ENCODE data around the gene SGTA. TPM values are rescaled to one million over a fixed set of nuclear protein-coding genes. Genes with fewer than 3 reads are reported as not detected.

Gene SGTA
- total and polyA plus RNA-seq, 2 of the 13 experiments (the other 11 are each of a cell fraction or from before 2014, with no cell fraction given) = 43.9 to 47.4 TPM

DNA sequence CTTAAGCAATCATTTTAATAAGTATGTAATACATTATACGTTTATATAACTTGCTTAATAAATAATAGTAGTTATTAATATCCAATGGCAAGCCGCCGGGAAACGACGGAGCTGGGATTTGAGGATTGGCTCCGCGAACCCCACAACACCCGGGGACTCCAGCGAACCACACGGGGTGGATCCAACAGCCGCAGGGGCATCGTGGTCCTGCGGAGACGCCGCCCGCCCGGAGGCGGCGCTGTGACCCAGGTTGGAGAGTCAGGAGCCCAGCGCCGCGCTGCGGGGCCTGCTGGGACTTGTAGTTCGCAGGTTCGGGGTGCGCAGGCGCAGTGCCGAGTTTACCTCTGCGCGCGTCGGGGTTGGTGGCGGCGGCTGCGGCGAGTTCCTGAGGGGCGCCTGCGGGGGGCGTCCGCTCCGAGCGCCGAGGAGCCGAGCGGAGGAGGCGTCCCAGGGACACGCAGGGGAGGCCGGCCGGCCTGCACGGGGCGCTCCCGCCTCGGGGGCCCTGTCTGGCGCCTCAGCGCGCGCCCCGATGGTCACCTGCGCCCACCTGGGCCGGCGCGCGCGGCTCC is 36.6 kb upstream of the SGTA start, which contains the start of gene ZNF554 (continued):
- no peak for TF ChIP-seq ZIK1 (CRISPR knock-in tag; IDR thresholded peaks at IDR 0.05; ENCODE audit: borderline replicate concordance, low read depth)
- TF ChIP-seq SMAD3 (CRISPR knock-in tag; IDR thresholded peaks at IDR 0.05) = peak; percentile 94
- TF ChIP-seq ZNF747 (CRISPR knock-in tag; IDR thresholded peaks at IDR 0.05; ENCODE audit: borderline replicate concordance) = peak; percentile 54; the same call in 1 of the 2 replicates
- TF ChIP-seq, protein P1, sequence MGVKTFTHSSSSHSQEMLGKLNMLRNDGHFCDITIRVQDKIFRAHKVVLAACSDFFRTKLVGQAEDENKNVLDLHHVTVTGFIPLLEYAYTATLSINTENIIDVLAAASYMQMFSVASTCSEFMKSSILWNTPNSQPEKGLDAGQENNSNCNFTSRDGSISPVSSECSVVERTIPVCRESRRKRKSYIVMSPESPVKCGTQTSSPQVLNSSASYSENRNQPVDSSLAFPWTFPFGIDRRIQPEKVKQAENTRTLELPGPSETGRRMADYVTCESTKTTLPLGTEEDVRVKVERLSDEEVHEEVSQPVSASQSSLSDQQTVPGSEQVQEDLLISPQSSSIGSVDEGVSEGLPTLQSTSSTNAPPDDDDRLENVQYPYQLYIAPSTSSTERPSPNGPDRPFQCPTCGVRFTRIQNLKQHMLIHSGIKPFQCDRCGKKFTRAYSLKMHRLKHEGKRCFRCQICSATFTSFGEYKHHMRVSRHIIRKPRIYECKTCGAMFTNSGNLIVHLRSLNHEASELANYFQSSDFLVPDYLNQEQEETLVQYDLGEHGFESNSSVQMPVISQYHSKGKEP (CRISPR knock-in tag; IDR thresholded peaks at IDR 0.05) = no peak
- TF ChIP-seq ISX (CRISPR knock-in tag; conservative IDR thresholded peaks at IDR 0.05) = no peak
- TF ChIP-seq ZFP37 (CRISPR knock-in tag; IDR thresholded peaks at IDR 0.05; ENCODE audit: borderline replicate concordance) = no peak
- TF ChIP-seq ZNF749 (CRISPR knock-in tag; IDR thresholded peaks at IDR 0.05; ENCODE audit: borderline replicate concordance) = no peak; the same call in 1 of the 2 replicates
- TF ChIP-seq RARA (CRISPR knock-in tag; IDR thresholded peaks at IDR 0.05) = no peak; the same call in 1 of the 2 replicates
- TF ChIP-seq, protein P2, sequence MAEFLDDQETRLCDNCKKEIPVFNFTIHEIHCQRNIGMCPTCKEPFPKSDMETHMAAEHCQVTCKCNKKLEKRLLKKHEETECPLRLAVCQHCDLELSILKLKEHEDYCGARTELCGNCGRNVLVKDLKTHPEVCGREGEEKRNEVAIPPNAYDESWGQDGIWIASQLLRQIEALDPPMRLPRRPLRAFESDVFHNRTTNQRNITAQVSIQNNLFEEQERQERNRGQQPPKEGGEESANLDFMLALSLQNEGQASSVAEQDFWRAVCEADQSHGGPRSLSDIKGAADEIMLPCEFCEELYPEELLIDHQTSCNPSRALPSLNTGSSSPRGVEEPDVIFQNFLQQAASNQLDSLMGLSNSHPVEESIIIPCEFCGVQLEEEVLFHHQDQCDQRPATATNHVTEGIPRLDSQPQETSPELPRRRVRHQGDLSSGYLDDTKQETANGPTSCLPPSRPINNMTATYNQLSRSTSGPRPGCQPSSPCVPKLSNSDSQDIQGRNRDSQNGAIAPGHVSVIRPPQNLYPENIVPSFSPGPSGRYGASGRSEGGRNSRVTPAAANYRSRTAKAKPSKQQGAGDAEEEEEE (CRISPR knock-in tag; IDR thresholded peaks at IDR 0.05; ENCODE audit: borderline replicate concordance) = no peak
- peak; percentile 81 for TF ChIP-seq HDAC1 (CRISPR knock-in tag; IDR thresholded peaks at IDR 0.05)
- TF ChIP-seq ZNF746 (CRISPR knock-in tag; IDR thresholded peaks at IDR 0.05) = 0 out of 2 replicates have a peak, but pooled peaks have one; percentile 59
- TF ChIP-seq FOSL1 (CRISPR knock-in tag; IDR thresholded peaks at IDR 0.05; ENCODE audit: borderline replicate concordance) = no peak
- no peak for TF ChIP-seq ZNF10 (CRISPR knock-in tag; IDR thresholded peaks at IDR 0.05; ENCODE audit: borderline replicate concordance, low read depth)
- no peak for TF ChIP-seq ATF1 (CRISPR knock-in tag; IDR thresholded peaks at IDR 0.05)
- TF ChIP-seq SOX13 (IDR thresholded peaks at IDR 0.05) = no peak
- peak in 1 of 2 experiments; percentile 48; a peak in 1 of 4 replicates for TF ChIP-seq SOX13 (CRISPR knock-in tag; conservative IDR thresholded peaks at IDR 0.05 in 1 of 2, IDR thresholded peaks at IDR 0.05 in 1 of 2)
- TF ChIP-seq ZBTB40 (IDR thresholded peaks at IDR 0.05) = no peak
- TF ChIP-seq ZBTB40 (CRISPR knock-in tag; IDR thresholded peaks at IDR 0.05) = peak; percentile 53; the same call in 1 of the 2 replicates

All from HepG2 (cell line).